Endometrial microvascular endothelial cells (primary cell): Measurements from ENCODE around the gene PALM3. TPM values are rescaled to one million over a fixed set of nuclear protein-coding genes. Genes with fewer than 3 reads are reported as not detected.
"Not testable (repeated sequence)": the region's sequence is repeated elsewhere in the genome, so short reads cannot be mapped to it uniquely, and the experiment has no call there.

ENCODE experiments used
- in situ Hi-C: cut with HindIII; loops from 2 replicates; pipeline ENCODE4 v1.10.0; 2017; ENCODE audit warnings: low sequenced_read_pairs, low pct_unique_long_range_greater_than_20kb; ENCODE audit errors: inconsistent ontology term
- total RNA-seq: library from RNA; depleted of rRNA; stranded (reverse); fragments of >200 nt; gene quantifications from one replicate; pipeline ENCODE4 v1.2.3, GENCODE V29; 2015; ENCODE audit errors: inconsistent ontology term

The PALM3 gene
- total RNA-seq, 1 donor from 2014 or later, result not detected

DNA sequence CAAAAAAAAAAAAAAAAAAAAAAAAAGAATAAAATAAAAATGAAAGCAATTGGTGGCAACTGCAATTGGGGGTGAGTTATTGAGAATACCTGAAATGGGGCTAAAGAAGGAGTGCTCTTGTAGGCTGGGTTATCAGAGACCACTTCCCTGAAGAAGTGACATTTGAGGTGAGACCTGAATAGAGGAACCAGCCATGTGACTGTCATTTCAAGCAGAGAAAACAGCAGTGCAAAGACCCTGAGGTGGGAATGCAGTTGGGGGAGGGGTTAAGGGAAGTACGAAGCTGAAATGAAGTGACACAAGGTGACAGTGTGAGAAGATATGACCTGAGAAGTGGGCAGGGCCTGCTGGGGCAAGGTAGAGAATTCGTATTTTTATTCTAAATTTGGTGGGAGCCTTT is 4.3 kb upstream of the PALM3 start:
- in situ Hi-C loops, result no loop called here

DNA sequence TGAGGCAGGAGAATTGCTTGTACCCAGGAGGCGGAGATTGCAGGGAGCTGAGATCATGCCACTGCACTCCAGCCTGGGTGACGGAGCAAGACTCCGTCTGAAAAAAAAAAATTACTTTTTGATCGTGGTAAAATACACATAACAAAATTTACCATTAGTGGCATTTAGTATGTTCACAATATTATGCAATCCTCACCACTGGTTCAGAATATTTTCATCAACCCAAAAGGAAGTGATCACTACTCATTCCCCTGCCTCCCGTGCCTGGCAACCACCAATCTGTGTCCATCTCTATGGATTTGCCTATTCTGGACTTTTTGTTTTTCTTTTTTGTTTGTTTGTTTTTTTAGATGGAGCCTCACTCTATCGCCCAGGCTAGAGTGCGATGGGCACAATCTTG is 1.2 kb upstream of the PALM3 start:
- in situ Hi-C loops, result no loop called here

DNA sequence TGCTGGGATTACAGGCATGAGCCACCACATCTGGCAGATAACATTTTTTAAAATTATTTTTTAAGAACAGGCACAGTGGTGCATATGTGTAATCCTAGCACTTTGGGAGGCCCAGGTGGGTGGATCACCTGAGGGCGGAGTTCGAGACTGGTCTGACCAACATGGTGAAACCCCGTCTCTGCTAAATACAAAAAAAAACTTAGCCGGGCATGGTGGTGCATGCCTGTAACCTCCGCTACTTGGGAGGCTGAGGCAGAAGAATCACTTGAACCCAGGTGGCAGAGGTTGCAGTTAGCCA is 631 bp upstream of the PALM3 start:
- in situ Hi-C loops, result no loop called here

DNA sequence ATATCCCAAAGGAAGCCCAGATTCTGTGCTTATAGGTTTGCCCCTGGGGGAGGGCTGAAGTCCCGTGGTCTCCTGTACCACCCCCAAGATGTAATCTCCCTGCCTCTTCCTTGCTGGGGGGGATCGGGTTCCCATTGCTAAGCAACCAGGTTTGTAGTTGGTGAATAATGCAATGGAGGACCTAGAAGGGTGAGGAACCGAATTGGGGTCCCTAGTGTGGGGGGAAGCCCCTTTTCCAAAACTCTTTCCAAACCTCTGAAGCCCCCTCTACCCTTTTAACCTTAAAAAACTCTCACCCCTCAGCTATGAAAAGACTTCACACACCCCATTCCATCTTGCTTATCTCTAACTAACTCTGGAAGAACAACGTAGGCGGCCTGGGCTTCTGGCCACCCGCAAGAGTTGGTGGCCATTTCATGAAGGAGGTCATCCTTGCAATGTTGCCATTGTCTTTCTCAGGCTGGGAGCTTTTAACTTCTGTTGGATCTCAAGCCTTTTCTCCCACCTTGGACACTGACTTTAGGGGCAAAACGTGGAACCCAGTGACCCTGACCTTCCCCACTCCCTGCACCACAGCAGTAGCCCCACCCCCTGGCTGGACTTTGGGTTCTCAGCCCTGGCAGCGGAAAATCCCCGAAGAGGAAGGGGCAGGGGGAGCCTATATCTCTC is 661 bp downstream of the PALM3 start:
- in situ Hi-C loops, result no loop called here

DNA sequence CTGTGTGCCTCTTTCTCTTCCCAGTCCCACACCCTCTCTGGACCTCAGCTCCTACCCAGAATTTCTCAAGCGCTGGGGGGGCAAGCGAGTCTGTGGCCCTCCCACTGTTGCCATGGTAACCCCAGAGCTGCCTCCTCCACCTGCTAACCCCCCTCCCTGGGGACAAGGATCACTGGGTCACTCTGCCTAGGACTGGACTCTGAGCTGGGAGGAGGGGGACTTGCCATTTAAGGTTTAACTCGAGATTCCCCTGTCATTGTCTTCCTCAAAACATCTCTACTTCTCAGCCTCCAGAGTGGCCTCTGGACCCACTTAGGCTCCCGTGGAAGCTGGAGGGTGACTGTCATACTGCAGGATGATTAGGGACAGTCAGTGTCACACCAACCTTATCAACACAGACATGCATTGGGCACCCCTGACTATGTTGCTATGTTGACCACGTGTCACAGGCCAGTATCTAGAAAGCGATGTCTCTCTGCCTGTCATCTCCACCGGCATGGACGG is 2.2 kb downstream of the PALM3 start:
- in situ Hi-C loops, result no loop called here

DNA sequence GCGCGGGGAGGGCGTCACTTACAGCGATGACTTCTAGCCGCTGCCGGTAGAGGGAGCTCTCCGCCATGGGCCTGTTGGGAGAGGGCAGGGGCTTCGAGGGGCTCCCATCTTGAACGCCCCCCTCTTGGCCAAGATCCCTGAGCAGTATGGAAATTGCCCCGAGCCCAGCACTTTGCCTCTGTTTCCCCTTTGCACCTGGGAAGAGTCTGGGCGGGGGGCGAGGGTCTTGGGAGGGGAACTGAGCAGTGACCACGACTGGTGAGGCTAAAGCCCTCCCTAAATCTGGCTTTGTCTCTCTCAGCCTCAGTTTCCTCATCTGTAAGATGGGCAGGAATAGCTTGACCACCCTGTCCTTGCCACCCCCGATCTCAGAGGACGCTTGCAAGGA is 2.8 kb downstream of the PALM3 start:
- in situ Hi-C loops, result no loop called here

DNA sequence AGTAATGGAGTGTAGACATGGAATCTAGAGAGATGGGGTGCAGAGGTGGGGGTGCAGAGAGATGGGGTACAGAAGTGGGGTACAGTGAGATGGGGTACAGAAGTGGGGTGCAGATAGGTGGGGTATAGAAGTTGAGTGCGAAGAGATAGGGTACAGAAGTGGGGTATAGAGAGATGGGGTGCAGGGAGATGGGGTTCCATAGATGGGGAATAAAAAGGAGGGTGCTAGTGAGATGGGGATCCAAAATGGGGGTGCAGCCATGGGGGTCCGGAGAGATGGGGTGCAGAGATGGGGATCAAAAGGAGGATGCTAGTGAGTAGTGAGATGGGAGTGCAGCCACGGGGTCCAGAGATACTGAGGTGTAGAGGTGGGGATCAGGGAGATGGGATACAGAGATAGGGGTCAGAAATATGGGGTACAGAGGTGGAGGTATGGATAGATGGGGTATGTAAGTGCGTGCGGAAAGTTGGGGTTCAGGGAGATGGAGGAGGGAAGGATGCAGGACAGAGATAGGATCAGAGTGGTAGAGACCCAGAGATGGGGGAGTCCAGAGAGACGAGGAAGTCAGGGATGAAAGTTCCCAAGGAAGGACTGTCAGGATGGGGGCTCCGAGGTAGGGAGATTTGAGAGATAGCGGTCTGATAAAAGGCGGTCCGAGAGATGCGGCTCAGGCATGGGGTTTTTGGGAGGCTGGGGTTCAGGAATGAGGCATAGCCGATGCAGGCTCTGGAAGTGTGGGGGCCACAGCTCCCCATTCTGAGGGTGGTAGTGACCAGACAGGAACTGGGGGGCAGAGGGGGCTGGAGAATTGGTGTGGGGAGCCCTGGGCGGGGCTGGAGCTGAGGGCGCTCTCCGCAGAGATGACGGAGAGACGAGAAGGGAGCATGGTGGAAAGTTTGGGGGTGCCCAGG is 3.4 kb downstream of the PALM3 start:
- in situ Hi-C loops, result no loop called here

DNA sequence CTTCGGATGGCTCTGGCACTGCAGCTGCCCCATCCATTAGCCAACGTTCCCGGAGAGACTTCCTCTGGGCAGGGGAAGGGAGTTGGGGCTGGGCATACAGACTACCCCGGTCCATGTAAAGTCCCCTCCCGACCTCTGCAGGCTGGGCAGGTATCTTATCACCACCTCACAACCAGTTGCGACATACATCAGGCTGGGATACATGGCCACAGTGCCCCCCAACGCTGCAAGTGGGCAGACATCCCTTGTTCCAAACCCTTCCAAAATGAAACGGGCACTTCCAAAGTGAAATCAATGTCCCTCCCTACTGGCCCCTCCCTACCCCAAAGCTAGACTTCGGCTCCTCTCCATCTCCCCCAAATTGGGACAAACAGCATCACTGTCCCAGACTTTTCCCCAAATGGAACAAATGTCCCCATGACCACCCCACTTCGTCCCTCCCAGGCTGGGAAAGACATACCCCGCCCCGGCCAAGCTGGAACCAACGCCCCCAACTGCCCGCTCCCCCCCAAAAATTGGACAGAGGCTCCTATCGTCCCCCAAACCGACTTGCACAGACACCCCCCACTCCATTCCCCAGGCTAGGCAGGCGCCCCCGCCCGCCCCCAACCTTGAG is 5.0 kb downstream of the PALM3 start:
- in situ Hi-C loops, result no loop called here

DNA sequence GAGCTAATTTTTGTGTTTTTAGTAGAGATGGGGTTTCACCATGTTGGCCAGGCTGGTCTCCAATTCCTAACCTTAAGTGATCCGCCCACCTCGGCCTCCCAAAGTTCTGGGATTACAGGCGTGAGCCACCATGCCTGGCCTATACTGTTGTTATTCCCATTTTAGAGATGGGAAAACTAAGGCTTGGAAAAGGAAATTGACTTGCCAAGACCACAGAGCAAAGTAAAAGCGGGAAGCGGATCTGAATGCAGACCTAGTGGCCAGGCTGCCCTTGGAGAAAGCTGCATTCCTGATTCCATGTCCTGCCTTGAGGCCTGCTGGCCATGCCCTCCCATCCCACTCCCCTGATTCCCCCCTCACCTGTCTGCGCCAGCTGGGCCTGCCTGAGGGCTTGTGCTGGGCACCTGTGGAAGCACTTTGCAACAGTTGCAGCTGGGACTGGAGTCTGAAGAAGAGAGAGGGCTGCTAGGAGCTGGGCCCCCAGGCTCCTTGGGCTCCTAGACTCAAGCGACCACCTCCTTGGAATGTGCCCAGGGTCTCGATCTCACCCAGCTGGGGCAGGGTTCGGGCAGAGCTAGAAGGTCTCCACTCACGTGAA is 5.7 kb downstream of the PALM3 start:
- in situ Hi-C loops, result no loop called here

DNA sequence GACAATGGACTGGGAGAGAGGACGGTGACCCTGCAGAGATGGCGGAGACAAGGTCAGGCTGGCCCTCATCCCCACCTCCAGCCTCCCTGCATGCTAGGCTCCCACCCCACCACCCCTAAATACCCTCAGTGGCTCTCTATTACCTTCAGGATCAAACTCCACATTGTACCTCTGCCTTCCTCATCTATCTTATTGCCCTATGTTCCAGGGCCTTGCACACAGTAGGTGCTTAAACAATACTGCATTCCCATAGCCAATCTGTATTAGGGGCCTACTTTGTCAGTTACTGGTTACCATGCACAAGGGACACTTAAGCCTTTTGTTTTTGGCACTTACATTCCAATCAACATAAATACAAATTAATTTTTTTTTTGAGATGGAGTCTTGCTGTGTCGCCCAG is 6.5 kb downstream of the PALM3 start:
- in situ Hi-C loops, result no loop called here

DNA sequence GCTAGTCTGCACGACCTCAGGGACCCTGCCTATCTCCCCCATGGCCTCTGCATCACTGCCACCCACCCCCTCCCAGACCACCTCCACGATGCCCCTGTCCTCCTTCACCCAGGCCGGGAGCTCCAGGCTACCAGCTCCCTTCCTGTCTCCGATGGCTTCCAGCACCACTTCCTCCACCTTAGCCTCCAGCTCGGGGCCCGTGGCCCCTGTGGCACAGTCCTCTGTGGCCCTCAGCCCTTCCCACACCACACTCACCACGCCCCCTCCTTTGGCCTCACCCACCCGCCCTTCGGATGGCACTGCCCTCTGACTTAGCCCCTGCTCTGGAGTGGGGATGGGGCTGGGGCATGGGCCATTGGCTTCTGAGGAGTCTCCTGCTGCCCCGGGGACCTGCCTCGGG is 7.2 kb downstream of the PALM3 start:
- in situ Hi-C loops, result no loop called here

DNA sequence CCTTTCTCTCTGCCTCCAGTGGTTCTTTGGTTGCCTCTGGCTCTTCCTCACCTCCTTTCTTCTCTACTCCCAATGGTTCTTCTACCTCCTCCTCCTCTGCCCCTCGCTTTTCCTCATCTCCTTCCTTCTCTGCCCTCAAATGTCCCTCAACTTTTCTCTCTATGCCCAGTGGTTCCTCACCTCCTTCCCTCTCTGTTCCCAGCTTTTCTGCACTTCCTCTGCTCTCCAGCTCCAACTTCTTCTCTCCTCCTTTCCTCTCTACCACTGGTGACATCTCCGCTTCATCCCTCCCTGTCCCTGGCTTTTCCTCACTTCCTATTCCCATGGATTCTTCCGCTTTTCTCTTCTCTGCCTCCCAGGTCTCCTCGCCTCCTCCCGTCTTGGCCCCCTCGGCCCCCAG is 7.8 kb downstream of the PALM3 start:
- in situ Hi-C loops, result no loop called here

DNA sequence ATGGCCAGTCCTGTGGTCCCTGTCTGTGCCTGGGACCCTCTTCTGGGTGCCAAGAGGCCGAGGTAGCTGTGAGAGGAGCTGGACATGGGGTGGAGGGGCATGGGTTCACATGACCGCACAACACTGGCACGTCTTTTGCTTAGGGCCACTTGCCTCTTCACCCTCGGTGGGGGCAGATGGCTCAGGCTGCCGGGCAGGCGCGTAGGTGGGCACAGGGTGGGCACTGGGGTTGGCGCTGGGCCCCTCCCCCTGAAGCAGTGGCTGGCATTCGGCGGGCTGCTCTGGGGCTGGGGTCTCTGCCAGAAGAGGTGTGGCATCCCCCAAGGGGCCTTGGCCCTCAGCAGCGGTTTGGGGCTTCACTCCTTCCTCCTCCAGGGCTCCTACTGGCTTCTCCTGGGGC is 8.4 kb downstream of the PALM3 start:
- in situ Hi-C loops, result no loop called here

DNA sequence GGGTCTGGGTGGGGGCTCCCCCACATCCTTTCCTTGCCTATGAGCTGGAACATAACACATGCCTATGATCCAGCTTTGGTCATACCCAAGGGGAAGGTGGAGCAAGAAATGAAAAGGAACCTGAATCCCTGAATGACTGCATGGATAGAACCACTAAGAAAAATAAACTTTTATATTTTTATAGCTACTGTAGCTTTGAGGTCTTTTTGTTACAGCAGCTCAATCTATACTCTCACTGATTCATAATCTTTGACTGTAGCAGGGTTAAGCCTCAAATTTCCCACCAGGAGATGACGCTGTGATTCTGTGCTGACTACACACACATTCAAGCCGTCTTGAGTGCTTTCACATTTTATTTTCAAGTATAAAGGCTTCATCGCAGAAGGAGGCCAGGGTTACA is 8.8 kb downstream of the PALM3 start:
- in situ Hi-C loops, result no loop called here

DNA sequence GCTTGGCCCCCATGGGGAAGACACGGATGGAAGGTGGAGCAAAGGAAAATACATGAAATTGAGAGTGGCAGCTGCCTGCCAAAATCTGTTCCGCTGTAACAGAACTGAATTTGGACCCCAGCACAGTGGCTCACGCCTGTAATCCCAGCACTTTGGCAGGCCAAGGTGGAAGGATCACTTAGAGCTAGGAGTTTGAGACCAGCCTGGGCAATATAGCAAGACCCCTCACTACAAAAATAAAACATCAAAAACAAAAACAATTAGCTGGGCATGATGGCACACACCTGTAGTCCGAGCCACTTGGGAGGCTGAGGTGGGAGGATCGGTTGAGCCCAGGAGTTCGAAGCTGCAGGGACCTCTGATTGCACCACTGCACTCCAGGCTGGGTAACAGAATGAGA is 9.4 kb downstream of the PALM3 start:
- in situ Hi-C loops, result no loop called here

DNA sequence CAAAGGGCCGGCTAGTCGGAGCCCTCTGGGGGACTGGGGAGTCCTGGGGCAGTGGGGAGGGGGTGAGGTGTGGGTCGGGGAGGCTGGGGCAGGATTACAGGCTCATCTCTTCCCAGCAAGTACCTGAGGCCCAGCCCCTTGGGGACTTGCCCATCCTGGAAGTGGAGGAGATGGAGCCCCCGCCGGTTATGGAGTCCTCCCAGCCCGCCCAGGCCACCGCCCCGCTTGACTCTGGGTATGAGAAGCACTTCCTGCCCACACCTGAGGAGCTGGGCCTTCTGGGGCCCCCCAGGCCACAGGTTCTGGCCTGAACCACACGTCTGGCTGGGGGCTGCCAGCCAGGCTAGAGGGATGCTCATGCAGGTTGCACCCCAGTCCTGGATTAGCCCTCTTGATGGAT is 9.9 kb downstream of the PALM3 start:
- in situ Hi-C loops, result no loop called here

DNA sequence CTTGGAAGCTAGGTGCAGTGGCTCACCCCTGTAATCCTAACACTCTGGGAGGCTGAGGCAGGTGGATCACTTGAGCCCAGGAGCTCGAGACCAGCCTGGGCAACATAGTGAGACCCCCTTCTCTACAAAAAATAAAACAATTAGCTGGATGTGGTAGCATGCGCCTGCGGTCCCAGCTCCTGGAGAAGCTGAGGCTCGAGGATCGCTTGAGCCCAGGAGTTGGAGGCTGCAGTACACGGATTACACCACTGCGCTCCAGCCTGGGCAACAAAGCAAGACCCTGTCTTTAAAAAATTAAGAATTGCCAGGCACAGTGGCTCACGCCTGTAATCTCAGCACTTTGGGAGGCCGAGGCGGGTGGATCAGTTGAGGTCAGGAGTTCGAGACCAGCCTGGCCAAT is 10.9 kb downstream of the PALM3 start:
- in situ Hi-C loops, result not testable (repeated sequence)

DNA sequence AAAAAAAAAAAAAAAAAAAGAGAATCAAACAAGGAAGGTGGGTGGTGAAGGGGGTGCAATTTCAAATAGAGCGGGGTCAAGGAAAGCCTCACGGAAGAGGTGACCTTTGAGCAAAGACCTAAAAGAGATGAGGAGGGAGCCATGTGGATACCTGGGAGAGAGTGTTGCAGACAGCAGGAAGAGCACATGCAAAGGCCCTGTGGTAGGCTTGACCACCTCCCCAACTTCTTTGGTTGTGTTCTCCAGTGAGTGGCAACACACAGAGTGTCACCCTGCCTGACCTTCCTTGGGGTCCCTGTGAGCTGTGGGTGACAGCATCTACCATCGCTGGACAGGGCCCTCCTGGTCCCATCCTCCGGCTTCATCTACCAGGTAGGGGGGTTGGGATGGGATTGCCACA is 11.4 kb downstream of the PALM3 start:
- in situ Hi-C loops, result no loop called here

DNA sequence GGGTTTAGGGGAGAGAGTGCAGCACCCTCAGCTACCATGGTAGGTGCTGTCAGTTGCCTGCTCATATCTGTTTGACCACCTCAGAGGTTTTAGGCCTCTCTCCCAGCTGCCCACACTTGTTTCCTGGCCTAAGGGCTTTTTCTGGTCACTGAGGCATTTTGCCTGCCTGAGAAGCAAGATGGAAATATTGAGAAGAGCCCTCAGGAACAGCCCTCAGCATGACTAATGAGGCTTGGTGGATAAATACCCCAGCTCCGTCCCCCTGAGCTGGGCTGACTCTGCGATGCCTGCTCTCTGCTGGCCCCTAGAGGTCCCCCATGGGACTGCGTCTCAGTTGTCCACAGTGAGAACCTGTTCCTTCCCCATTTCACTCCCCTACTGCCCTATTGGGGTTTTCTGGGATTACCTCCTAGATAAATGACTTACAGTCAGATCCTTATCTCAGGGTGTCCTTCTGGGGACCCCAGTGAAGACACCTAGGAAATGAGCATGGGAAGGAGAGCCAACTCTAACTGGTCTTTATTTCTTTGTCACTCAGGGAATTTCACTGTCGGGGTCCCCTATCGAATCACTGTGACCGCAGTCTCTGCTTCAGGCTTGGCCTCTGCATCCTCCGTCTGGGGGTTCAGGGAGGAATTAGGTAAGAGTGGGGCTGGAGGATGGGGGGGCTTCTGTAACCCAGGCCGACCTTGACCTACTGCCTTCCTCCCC is 13.3 kb downstream of the PALM3 start:
- in situ Hi-C loops, result no loop called here
